Muscle of back (tissue), 13 donors: ENCODE measurements around the gene SLC1A2. TPM values are rescaled to one million over a fixed set of nuclear protein-coding genes. Genes with fewer than 3 reads are reported as not detected.

Source experiments
- DNase-seq, 3 donors: peaks; one replicate each; pipeline versions ENCODE4 v3.0.0 to v3.0.0-alpha.2; 2013
- long read RNA-seq, 9 donors: transcript quantifications; one replicate each; lab custom pipeline, GENCODE V29; 2026
- polyA plus RNA-seq, 10 donors: library from polyadenylated mRNA; unstranded; fragments of 120-200 nt; gene quantifications; one replicate each; pipeline ENCODE4 v1.2.1, GENCODE V29; 2013; ENCODE audit not compliant: insufficient read length in 10 of 10

SLC1A2 gene
- polyA plus RNA-seq = 1 to 10 TPM in 4 of 10 donors, under 1 TPM in 6; 0.21 to 1.5 (median 0.92) TPM
- long read RNA-seq, donor 1 = 0 reads
- long read RNA-seq, donor 2 = 0 reads
- long read RNA-seq, donor 3 = 0 reads
- long read RNA-seq, donor 4 = 0 reads
- long read RNA-seq, donor 5 = 0 reads
- long read RNA-seq, donor 6 = 0 reads
- long read RNA-seq, donor 7 = 0 reads
- long read RNA-seq, donor 8 = 0 reads
- long read RNA-seq, donor 9 = 0 reads

DNA sequence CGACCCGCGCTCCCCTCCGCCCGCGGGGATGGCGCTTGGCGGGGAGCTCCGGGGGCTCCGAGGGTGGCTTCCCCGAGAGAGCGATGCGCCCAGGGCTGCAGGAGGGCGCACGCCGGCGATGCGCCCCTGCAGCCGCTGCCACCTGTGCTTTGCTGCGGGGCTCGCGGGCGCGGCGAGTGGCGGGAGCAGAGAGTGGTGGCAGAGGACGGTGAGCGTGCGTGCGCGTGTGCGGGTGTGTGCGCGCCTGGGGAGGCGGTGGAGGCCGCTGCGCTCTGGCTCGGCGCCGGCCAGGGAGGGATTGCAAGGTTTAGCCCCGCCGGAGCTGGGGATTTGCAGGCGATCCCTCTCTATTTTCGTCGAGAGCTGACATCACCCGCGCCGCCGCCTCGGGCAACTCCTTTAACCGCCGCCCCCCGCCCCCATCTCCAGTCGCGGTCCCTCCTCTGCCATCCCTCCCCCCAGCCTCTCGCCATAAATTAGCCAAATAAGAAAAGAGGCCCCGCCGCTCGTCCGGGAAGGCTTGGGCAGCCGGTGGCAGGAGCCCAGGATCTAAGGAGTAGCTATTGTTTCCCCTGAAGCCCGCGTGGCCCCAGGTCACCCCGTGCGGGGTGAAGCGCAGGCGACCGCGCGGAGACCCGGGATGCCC, at the start of gene SLC1A2:
Gene SLC1A2 (minus strand): TSS at position 375 of the 646 bp plus-strand sequence. CDS start 592 bp downstream, outside the sequence.
- DNase-seq = peak in 1 of 3 donors; percentile 67

DNA sequence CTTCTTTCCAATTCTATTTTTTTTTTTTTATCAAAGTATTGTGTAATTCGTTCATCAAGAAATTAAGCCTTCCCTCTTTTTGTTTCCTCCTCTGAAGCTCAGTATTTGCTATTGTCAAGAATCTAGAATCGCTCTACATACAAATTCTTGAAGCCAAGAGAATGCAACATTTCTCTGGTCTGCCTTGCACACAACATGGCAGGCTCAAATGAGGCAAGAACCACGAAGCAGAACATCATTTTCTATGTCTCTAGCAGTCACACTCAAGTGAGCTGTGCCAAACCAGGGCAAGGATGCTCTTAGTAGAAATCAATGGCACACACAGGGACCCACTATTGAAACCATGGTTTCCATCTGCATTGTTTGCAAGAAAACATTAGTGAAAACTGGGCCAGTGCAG, 46.7 kb upstream of the SLC1A2 start:
- DNase-seq = no peak

DNA sequence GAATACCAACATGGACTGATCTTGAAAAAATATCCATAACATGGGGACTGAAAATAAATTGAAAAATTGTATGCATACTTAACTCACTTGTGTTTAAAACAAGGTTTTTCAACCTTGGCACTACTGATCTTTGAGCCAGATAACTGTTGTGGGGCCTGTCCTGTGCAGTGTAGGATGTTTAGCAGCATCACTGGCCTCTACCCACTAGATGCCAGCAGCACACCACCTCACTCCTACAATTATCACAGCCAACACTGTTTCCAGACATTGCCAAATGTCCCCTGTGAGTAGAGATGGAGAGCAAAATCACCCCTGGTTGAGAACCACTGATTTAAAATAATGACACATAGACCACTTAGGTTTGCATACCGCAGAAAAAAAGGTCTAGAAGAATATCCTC, 45.0 kb upstream of the SLC1A2 start:
- DNase-seq = no peak

DNA sequence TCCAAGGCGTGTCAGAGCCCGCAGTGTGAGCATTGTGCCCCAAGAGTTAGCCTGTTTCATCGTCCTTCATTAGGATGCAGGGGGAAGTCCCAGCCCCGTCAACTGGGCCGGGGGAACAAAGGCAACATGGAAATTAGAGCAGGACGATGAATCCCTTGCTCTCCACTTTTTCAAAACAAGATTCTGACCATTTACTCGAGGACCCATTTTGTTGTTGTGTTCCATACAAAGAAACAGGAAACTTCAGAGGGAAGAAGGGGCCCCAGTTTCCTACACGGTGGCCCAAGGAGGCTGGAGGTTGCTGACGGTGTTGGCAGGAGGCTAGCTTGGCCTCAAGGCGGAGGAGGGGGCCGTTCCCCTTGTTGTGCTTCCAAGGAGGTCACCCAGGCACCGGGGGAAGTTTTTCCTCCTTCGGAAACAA, 44.0 kb upstream of the SLC1A2 start:
- no peak for DNase-seq

DNA sequence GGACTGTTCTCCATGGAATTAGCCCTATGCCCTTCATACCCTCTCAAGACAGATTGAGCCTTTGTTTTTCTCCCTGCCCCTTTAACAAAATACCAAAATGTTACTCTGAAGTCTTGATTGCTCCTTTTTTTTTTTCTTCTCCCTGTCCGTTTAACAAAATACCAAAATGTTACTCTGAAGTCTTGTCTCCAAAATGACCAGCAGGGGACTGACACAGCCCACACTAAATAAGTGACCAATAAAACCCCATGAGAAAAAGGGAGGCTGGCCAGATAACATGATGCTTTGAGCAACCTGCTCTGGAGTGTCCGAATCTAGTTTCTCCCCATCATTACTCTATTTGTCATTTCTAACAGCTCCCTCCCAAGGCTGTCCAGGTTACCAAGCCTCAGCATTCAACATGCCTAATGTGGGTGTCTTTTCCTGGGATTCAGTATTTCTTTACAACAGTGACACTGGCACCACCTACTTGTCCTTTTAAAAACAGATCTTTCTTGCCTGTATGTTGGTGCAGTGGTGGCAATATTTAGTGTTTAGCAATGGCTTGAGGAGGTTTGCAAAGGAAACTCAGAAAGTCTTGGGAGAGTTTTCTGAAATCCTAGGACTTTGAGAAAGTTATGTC, 42.7 kb upstream of the SLC1A2 start:
- DNase-seq = no peak

DNA sequence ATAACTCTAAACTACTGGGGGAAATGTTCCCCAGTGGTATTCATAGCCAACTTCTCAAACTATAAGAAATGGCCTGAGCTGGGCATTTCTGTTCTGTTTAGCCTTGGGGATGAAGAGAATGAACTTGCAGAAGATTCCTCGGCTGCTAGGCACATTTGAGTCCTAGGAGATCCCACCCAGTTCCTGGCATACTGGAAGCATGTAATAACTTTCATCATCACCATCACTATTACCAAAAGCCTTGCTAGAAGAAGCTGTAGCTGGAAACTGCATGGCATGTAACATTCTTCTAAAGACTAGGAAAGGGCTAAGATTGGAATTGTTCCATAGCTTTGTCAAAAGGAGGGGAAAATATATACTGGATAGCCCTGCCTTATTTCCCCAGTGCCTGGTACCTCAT, 40.1 kb upstream of the SLC1A2 start:
- no peak for DNase-seq

DNA sequence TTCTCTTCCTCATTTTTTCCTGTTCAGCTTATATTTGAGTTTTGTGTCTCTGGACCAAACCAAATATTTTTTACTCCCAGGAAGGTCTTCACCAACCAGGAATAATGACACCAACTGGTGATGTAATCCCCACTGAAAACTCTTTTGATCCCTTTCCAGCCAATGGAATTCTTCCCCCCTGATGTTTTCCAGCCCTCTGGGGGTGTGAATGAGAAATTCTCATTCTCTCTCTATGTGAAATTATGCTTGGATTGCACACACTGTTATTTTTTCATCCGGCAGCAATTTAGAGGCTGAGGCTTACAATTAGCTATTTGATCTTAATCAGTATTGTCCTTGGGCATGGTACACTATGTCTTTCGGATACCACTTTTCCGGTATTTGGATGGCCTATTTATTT, 39.5 kb upstream of the SLC1A2 start:
- DNase-seq = no peak

DNA sequence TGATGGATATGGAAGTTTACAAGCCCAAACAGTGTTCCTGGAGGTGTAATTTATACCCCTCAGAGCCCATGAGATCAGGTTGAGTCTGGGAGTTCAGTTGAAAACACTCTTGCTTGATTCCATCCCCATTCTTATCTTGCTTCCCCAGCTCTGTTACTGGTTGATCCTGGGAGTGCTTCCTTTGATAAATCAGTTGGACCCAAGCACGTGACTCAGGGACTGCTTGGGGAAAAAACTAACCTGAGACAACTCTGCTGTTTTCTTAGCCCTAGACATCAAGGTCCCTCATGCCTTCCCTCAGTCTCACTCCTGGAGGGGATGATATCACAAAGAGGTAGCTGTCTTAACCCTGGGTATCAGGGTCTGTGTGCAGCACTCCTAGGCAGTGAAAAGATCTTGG, 35.0 kb upstream of the SLC1A2 start:
- DNase-seq = no peak

DNA sequence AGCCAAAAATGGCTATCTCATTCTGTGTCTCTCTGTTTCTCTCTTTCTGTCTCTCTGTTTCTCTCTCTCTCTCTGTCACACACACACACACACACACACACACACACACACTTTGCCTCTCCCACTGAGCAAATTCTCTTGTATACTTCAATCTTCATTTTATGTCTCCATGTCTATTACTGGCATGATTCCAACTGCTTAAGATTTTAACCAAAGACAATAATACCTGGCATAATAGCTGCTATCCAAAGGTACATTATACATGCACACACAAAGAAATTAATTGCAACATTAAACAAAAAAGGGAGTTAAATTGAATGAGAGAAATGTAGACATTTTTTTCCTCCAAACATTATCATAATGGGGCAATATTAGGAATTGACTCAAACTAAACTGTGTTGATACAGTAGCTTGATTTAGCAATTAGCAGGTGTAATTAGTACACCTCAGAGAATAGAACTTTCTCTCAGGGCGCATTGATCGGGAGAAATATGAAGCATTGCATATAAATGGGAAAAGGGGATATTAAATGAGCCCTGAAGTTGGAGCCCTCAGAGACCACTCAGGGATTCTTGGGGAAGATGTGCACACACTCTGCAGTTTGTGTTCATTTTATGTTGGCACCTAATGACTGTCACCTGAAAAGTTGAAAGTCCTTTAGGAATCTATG, 17.4 kb upstream of the SLC1A2 start:
- DNase-seq = no peak

DNA sequence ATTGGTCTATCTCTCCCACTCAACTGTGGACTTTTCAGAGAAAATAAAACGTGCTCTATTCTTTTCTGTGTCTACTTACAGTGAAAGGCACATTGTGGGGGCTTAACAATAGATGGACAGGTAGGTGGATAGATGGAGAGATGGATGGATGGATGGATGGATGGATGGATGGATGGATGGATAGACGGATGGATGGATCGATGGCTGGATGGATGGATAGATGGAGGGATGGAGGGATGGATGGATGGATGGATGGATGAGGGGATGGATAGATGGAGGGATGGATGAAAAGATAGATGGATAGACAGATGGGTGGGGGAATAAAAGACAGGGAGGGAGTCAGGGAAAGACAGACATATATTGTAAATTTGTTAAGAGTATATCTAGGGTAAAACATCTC, 14.2 kb upstream of the SLC1A2 start:
- no peak for DNase-seq

DNA sequence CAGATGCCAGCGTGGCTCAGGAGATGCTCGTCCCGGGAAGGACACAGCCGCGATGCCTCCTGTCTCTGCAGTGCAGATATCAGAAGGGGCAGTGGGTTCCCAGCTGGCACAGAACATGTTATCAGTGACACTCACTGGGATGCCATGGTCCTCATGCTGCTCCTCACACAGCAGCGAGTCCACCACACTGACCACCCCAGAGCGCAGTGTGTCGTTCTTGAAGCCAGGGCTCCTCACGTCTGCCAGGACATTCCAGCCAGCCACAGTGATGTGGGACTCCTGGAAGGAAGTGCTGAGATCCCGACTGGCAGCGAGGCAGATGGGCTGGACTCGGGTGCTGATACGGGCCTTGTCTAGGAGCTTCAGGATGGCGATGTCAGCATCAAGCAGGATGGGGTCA, 13.1 kb upstream of the SLC1A2 start:
- DNase-seq = no peak

DNA sequence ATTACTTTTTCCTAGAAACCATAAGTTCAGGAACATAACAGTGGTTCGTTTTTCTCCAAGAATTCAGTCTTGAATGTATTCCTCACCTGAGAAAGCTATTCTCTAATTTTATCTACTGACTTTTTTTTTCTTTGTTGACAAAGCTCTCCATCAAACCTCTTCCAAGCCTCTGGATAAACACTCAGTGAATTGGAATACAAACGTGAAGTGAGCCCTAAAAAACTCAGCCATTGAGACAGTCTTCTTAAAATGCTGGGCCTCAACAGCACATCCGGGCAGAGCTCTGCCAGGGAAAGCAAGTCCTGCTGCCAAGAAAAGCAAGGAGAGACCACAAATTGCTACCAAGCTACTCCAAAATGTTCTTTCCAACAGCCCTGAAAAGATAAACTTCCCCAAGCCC, 7.7 kb upstream of the SLC1A2 start:
- peak; percentile 49 to 61 (median 55) for DNase-seq

DNA sequence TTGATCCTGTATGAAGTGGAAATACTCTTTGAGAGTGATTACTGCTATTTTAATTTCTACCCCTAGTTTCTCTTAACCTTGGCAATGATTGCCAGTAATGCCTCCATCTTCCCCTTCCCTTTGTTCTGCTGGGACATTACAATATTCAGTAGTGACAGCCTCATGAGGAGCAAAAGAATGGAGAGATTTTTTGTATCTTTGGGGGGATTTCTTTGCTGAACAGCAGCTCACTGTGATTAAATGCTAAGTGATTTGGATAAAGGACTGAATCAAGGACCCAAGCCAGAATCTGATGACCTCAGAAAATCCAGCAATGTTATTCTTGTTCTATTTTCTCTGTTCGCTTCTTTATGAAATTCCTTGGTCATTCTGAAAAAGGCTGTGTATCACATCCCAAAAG, 7.0 kb upstream of the SLC1A2 start:
- DNase-seq = peak in 1 of 3 donors; percentile 39

DNA sequence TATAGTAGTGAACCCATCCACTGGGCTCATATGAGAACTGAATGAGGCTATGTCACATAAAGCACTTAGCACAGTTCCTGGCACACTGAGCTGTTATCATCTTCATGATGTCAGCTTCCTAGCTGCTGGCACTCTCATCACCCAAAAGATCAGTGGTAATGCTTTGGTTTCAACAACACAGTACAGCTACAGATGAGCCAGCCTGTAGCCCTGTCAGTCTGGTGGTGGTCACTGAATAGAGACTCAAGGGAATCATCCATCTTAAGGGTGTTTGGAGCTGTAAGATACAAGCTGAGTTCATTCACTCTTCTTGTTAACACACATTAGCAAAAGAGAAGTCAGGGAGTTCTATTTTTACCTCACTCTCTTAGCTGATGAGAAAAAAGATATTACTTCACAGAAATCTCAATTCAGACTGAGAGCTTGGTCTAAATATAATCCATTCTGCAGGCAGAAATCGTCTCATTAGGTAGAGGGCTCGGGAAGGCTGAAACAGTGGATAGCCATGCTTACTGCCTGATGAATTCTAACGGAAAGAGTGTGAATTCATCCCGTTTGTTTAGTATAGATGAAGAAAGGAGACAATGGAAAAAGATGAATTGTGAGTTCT, 6.3 kb upstream of the SLC1A2 start:
- DNase-seq = no peak

DNA sequence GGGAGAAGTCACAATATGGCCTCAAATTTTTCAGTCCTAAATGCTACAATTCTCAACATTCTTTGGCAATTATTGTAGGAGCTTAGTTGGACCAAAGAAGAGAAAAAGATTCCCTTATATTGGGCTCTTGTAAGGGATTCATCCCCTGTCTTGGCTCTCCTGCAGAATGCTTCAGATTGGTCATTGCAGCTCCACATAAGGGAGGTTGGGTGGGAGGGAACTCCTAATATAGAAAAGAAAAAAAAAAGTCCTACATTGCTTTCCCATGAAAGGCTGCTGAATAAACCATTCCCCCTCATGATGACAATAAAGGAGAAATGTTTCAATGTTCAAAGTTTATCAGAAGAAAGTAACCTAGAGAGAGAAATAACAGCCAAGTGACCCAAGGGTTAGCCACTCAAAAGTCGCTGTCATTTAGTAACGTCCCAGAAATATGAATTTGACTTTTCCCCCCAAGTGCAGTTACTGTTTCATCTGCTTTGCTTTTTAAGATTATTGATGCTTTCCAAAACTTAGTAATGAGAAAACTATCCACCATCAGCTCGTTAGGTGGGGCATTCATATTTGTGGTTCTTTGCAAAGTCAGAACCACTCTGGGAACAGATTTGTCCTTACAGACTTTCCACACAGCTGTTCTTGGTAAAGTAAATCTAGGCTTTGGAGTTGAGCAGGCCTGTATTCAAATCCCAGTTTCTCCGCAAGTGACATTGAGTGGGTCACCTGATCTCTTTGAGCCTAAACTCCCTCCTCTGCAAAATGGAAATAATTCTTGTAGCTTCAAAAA, 5.0 kb upstream of the SLC1A2 start:
- peak in 1 of 3 donors; percentile 47 for DNase-seq

DNA sequence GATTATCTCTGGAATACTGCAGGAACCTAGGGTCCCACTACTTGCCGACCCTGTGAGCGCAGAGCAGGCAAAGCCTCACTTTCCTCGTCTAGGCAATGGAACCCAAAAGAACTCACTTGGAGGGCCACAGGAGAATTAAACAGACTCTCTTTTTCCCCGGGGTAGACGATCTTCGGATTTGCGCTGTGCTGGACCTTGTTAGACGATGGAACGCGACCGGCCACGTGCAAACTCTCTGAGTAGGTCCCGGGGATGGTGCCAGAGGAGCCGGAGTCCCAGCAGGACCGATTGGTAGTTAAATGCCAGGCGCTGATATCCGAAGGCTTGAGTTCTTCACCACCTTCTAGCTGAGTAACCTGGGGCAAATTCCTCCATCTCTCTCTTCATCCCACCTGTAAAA, 1.0 kb upstream of the SLC1A2 start:
- no peak for DNase-seq

DNA sequence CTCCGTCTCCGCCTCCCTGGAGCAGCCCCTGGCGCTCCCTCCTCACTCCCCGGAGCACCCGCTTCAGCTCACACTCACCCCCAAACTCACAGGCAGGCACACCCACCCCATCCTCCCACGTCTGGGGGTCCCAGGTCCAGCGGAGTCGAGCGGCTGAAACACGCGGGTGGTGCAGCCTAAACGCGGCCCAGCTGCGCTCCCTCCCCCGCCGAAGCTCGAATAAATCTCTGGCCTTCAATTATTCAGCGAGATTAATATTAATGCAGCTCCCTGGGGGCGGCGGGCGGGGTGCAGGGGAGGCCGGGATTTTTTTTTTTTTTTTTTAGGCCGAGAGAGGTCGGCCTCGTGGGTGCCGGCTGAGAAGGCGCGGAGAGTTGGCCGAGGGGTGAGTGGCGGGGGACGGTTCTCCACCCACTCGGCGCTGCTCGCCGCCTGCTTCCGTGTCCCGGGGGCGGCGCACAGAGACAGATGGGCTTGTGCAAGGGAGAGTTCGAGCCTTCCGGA, 524 bp upstream of the SLC1A2 start:
- peak in 1 of 3 donors; percentile 54 for DNase-seq

DNA sequence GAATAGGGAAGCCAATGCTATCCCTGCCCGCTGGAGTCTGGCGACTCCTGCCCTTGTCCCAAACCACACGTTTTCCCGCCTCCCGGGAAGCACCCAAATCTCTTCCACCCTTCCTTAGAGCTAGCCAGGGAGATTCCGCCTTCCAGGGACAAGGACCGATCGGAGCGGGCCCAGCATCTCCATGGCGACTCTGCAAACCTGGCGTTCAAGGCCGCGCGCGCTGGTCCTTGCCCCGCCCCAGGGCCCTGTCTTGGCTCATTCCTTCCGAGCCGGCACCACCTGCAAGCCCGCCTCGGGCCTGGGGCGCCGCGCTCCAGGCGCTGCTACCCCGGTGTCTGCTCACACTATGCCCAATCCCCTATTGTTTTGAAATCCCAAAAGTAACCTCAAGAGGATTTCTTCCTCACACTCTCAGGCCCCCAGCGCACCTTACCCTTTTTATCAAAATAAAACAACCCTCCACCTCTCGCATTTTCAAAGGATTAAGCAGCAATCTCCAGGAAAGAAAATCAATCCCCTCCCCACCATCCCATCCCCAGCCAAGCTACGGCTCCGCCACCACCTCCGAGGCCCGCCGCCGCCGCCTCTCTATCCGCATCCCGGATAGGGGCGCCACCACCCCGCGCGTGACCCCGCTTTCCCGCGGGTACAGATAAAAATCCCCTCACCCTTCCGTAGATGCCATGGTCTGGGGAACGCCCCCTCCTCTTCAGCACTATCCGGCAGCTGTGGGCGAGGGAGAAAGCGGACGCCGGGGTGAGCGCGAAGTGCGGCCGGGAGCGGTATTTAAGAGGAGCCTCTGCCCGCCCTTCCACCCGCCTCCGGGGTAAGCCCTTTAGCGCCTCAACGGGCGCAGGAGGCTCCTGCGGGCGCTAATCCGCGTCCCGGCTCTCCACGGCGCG, 825 bp downstream of the SLC1A2 start:
- DNase-seq = peak in 1 of 3 donors; percentile 58

DNA sequence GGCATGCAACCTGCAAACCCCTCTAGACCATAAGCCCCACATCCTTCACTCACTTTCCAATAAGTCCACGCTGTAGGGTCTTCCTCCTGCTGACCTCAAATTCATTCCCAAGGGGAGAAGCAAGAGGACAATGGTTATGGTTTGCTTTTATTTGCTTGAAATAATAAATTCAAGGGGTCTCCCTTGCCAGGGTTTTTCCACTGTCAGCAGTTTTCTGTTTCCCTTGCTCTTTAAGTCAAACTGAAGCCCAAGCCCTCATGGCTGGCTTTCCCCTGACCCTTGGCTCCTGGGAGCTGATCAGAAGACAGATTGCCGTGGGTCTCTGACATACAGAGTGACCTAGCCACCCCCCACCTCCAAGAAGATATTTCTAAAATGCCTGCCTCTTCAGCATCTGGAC, 3.9 kb downstream of the SLC1A2 start:
- DNase-seq = no peak

DNA sequence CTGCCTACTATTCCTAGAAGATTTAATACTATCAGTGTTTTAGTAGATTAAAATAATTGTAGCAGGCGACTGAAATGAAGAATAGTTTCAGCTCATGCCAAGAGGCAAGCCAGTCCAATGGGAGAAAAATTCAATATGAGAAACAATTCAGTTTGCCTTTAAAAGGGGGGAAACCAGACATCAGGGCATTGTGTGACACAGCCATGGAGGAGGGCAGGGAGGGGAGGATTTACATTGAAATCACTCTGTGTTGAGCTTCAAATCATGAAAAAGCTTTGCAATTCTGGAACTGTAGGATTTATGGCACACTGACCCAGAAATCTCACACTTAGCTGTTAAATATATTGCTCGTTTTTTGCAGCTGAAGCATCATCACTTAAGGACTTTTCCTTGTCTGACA, 4.6 kb downstream of the SLC1A2 start:
- no peak for DNase-seq
